Activated naive CD8-positive, alpha-beta T cell treated with anti-CD3 and anti-CD28 coated beads, Interleukin-2, amount 10 ng/mL, durations not matched to agents 7 days and 5 days (primary cell): Measurements from ENCODE around the gene CNTF. TPM values are rescaled to one million over a fixed set of nuclear protein-coding genes. Genes with fewer than 3 reads are reported as not detected.

Experiments used
- ATAC-seq: fragments of 150-1000 bp; cut with Tn5 transposase; one replicate; pipeline ENCODE4 v1.10.0; 2021; ENCODE audit warnings: low read depth, moderate library complexity
- POLR2A ChIA-PET: fragments of 350-600 bp; sonication (Branson Sonifier 250); formaldehyde crosslinking; loops from one replicate; lab custom pipeline; 2021; ENCODE audit warnings: antibody characterized with exemption; lab: Charles Lee
- DNase-seq: peaks from one replicate; pipeline ENCODE4 v3.0.0; 2021
- H3K27ac Mint-ChIP-seq: one replicate; pipeline ENCODE4 v1.8.0; 2022; ENCODE audit warnings: mild to moderate bottlenecking, mixed read lengths
- H3K27me3 Mint-ChIP-seq: one replicate; pipeline ENCODE4 v1.8.0; 2022; ENCODE audit warnings: mild to moderate bottlenecking, moderate library complexity, mixed read lengths
- H3K36me3 Mint-ChIP-seq: one replicate; pipeline ENCODE4 v1.8.0; 2021; ENCODE audit warnings: mild to moderate bottlenecking, mixed read lengths
- H3K4me1 Mint-ChIP-seq: one replicate; pipeline ENCODE4 v1.8.0; 2021; ENCODE audit warnings: mixed read lengths
- H3K4me3 Mint-ChIP-seq: one replicate; pipeline ENCODE4 v1.8.0; 2022; ENCODE audit warnings: mild to moderate bottlenecking, moderate library complexity, mixed read lengths
- H3K9me3 Mint-ChIP-seq: one replicate; pipeline ENCODE4 v1.8.0; 2021; ENCODE audit warnings: mixed read lengths
- total RNA-seq, 2 experiments: library from RNA; stranded (reverse); gene quantifications; one replicate each; pipeline ENCODE4 v1.2.3, GENCODE V29; 2021

CNTF gene
- total RNA-seq, 2 experiments from 2014 or later, result 2.6 to 3.0 TPM

DNA sequence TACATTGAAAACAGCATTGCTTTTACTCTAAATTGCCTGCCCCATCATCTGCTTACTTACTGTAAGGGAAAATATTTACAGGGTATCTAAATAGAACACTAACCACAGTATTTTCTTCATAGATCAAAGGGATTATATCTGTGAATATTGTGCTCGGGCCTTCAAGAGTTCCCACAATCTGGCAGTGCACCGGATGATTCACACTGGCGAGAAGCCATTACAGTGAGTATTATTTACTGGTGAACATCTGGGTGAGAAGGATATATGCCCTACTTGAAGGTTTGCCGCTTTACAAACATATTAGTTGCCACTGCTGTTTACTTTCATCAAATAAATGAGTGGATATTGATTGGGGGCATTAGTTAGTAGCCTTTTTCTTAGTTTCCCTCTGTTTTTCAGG is 5.9 kb upstream of the CNTF start:
- no peaks in the 10 kb centered on the region for H3K27me3 Mint-ChIP-seq
- DNase-seq (no peak), ATAC-seq (no peak)
- no peak overlapping the region for H3K4me3 Mint-ChIP-seq
- H3K4me1 Mint-ChIP-seq, result peaks cover 3% of the 10 kb centered on the region
- POLR2A ChIA-PET, result no interaction called here
- no peaks in the 10 kb centered on the region for H3K9me3 Mint-ChIP-seq
- H3K27ac Mint-ChIP-seq, result no peak overlapping the region
- peaks cover 48% of the 10 kb centered on the region for H3K36me3 Mint-ChIP-seq

DNA sequence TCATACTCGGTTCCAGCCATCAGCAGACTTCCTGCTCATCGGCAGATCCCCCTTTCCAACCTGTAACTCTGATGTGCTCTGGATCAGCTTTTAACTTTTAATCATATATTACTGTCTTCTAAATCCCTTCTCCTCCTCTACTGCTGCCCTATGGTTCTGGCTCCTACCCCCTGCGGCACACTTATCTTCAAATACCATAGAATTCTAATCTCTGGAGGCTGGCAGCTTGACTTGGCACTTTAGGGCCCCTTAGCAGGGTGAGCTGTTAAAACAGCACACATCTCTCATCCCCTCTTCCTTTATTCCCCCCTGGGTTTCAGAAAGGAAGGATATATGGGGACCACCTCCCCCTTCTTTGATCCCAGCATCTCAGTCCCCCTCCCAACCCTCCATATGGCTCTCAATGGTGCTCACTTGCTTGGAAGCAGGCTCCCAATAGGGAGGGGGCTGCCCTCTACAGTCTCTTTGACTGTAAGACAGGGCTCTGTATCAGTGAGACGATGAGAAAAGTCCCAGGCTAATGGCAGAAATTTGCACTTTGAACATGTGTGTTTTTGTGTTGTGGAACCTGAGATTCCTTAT is 4.4 kb upstream of the CNTF start:
- no peaks in the 10 kb centered on the region for H3K9me3 Mint-ChIP-seq
- H3K36me3 Mint-ChIP-seq, result peaks cover 49% of the 10 kb centered on the region
- ATAC-seq (no peak), DNase-seq (no peak)
- no peak overlapping the region for H3K27ac Mint-ChIP-seq
- no peaks in the 10 kb centered on the region for H3K27me3 Mint-ChIP-seq
- no peak overlapping the region for H3K4me3 Mint-ChIP-seq
- peaks cover 8% of the 10 kb centered on the region for H3K4me1 Mint-ChIP-seq
- POLR2A ChIA-PET, result no interaction called here

DNA sequence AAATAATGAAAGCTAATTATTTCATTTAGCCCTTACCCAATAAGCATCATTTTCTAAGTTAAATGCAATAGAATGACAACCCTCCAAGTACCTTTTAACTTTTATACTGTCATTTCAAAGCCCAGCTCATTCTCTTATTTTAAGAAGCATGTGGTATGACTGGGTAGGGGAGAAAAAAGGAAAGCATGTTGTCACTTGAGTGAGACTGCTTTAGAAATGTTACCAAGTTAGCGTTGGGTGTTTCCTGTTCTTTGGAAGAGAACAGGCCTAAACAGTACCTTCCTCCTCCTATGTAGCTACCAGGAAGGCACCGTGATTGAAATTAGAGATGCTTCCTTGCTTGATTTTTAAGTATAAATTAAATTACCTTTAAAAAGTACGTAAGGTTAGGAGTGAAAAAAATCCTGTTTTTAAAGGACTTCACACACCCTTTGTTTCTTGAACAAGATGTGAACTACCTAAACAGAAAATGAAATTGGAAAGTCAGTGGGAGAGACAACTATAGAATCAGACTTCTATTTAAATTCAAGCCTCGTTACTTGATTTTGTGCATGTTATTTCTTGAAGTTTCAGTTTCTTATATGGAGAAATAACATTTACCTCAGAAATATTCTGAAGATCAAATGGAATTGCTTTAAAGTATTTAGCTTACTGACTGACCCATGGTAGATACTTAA is 741 bp upstream of the CNTF start:
- H3K4me3 Mint-ChIP-seq, result no peak overlapping the region
- H3K4me1 Mint-ChIP-seq, result peaks cover 8% of the 10 kb centered on the region
- ATAC-seq (no peak), DNase-seq (no peak)
- H3K36me3 Mint-ChIP-seq, result peaks cover 49% of the 10 kb centered on the region
- no peaks in the 10 kb centered on the region for H3K27me3 Mint-ChIP-seq
- no peaks in the 10 kb centered on the region for H3K9me3 Mint-ChIP-seq
- POLR2A ChIA-PET, result interaction anchor here (0.9 kb wide), 1 partner anchor 484 kb away, joined by 3 read pairs; no protein-coding TSS in a partner anchor
- no peak overlapping the region for H3K27ac Mint-ChIP-seq

DNA sequence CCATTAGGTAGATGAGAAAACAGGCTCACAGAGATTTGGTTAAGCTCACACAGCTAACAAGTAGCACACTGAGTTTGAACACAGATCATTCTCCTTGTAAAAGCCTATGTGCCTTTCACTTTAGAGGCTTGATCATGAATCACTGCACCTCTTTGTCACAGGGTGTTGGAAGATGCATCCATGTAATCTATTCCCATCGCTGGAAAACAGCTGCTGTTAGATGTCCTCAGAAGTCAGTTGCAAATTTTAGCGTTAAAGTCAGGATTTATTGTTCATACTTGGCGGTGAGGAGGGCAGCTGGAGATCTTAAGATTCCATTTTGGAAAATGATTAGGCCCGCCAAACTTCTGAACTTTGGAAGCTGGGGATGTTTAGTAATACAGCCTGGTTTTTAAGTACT is 2.6 kb downstream of the CNTF start:
- Mint-ChIP-seq H3K9me3 (no peaks in the 10 kb centered on the region), H3K27ac (no peak overlapping the region)
- POLR2A ChIA-PET, result no interaction called here

GRCh38 chr11:58625826-58626460 is 3.5 kb downstream of the CNTF start:
- POLR2A ChIA-PET, result no interaction called here
- Mint-ChIP-seq H3K36me3 (peaks cover 26% of the 10 kb centered on the region), H3K27me3 (no peaks in the 10 kb centered on the region), H3K9me3 (no peaks in the 10 kb centered on the region), H3K27ac (no peak overlapping the region), H3K4me3 (no peak overlapping the region), H3K4me1 (peaks cover 9% of the 10 kb centered on the region)
- no peak for ATAC-seq
- no peak for DNase-seq

More for the DNA sequence above, 2.6 kb downstream of the CNTF start:
- H3K4me1 Mint-ChIP-seq, result peaks cover 12% of the 10 kb centered on the region
- DNase-seq (no peak), ATAC-seq (no peak)
- no peak overlapping the region for H3K4me3 Mint-ChIP-seq
- peaks cover 29% of the 10 kb centered on the region for H3K36me3 Mint-ChIP-seq
- no peaks in the 10 kb centered on the region for H3K27me3 Mint-ChIP-seq

DNA sequence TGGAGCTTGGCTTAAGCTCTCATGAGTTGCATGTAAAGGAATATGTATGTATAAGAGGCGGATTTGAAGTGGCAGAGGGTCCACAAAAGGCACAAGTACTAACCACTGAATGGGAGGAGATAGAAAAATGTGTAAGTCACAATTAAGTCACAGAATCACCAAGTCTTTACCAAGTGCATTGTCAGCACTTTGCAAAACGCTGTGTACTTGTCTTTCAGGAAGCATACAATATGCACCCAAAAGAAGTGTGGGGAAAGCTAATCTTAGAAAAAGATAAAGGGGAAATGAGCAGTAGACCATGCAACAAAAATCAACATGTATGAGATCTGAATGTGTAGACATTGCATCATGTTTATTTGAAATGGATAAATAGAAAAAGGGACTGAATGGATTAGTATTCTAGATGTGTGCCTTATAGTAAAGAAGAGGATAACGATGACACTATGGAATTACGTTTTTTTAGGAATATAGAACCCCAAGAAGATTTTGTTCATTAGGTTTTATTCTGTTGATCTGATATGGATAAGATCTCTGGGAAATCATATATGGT is 4.5 kb downstream of the CNTF start:
- no peak overlapping the region for H3K4me3 Mint-ChIP-seq
- H3K27ac Mint-ChIP-seq, result no peak overlapping the region
- H3K9me3 Mint-ChIP-seq, result no peaks in the 10 kb centered on the region
- POLR2A ChIA-PET, result no interaction called here
- DNase-seq, result no peak
- H3K27me3 Mint-ChIP-seq, result no peaks in the 10 kb centered on the region
- H3K36me3 Mint-ChIP-seq, result peaks cover 23% of the 10 kb centered on the region
- ATAC-seq, result no peak
- peaks cover 7% of the 10 kb centered on the region for H3K4me1 Mint-ChIP-seq

GRCh38 chr11:58628446-58628845 is 6.0 kb downstream of the CNTF start:
- ATAC-seq, result no peak
- H3K36me3 Mint-ChIP-seq, result peaks cover 14% of the 10 kb centered on the region
- POLR2A ChIA-PET, result interaction anchor here (0.6 kb wide), 1 partner anchor 537 kb away, joined by 3 read pairs; no protein-coding TSS in a partner anchor
- H3K27ac Mint-ChIP-seq, result no peak overlapping the region
- no peaks in the 10 kb centered on the region for H3K27me3 Mint-ChIP-seq
- peaks cover 4% of the 10 kb centered on the region for H3K4me1 Mint-ChIP-seq
- no peak for DNase-seq
- no peaks in the 10 kb centered on the region for H3K9me3 Mint-ChIP-seq
- H3K4me3 Mint-ChIP-seq, result no peak overlapping the region

- DNase-seq (no peak), ATAC-seq (no peak)
- POLR2A ChIA-PET, result interaction anchor here (1.2 to 1.5 kb wide), 2 partner anchors 52 to 54 kb away, joined by 5 read pairs; partner anchors contain the start of gene LPXN
- no peak overlapping the region for H3K4me3 Mint-ChIP-seq
- H3K27me3 Mint-ChIP-seq, result no peaks in the 10 kb centered on the region
- no peak overlapping the region for H3K27ac Mint-ChIP-seq
- H3K36me3 Mint-ChIP-seq, result peaks cover 6% of the 10 kb centered on the region
- peaks cover 4% of the 10 kb centered on the region for H3K4me1 Mint-ChIP-seq
- H3K9me3 Mint-ChIP-seq, result no peaks in the 10 kb centered on the region
Observed at GRCh38 chr11:58629857-58630256, 7.4 kb downstream of the CNTF start.

DNA sequence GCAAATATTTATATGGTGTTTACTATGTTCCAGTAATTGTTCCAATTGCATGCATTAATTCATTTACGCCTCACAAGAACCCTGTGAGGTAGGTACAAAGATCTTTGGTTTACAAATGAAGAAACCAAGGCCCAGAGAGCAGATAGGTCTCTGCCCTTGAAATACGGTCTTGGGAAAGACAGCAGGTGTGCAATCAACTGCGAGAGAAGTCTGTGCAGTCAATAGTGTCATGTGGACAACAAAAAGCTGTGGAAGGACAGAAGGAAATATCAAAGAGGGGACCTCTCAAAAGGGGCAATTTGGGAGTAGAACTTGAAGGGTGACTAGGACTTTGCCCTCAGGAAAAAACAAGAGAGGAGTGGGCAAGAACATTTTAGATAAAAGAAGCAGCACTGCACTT is 8.9 kb downstream of the CNTF start:
- Mint-ChIP-seq H3K27ac (no peak overlapping the region), H3K4me3 (no peak overlapping the region), H3K9me3 (no peaks in the 10 kb centered on the region), H3K27me3 (no peaks in the 10 kb centered on the region), H3K4me1 (peaks cover 4% of the 10 kb centered on the region), H3K36me3 (peaks cover 4% of the 10 kb centered on the region)
- POLR2A ChIA-PET, result no interaction called here
- no peak for ATAC-seq
- DNase-seq, result no peak

GRCh38 chr11:58632510-58632909 is 10.0 kb downstream of the CNTF start:
- ATAC-seq, result no peak
- H3K36me3 Mint-ChIP-seq, result peaks cover under 1% of the 10 kb centered on the region
- DNase-seq, result no peak
- peaks cover 3% of the 10 kb centered on the region for H3K4me1 Mint-ChIP-seq
- no peaks in the 10 kb centered on the region for H3K9me3 Mint-ChIP-seq
- H3K27me3 Mint-ChIP-seq, result no peaks in the 10 kb centered on the region
- H3K27ac Mint-ChIP-seq, result no peak overlapping the region
- POLR2A ChIA-PET, result interaction anchor here (0.5 kb wide), 1 partner anchor 832 kb away, joined by 3 read pairs; no protein-coding TSS in a partner anchor
- H3K4me3 Mint-ChIP-seq, result no peak overlapping the region

DNA sequence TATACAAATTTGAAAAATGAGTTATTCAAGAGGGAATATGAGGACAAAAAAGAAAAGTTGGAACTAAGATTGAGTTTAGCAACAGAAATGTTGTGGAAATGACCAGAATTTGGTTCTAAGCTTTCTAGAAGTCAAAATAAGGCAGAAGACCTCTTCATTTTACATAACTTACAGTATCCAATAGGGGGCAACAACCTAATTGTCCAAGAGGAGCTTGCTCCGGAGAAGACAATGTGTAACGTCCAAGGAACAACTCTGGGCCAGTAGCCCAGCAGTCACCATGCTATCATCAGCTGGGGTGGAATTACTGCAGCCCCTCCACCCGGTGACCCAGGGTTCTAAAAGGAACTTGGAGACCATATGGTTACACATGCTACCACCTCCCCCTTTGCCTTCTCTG is 14.1 kb downstream of the CNTF start:
- H3K36me3 Mint-ChIP-seq, result no peaks in the 10 kb centered on the region
- H3K27me3 Mint-ChIP-seq, result no peaks in the 10 kb centered on the region
- H3K9me3 Mint-ChIP-seq, result no peaks in the 10 kb centered on the region
- no peak overlapping the region for H3K27ac Mint-ChIP-seq
- no peak overlapping the region for H3K4me3 Mint-ChIP-seq
- POLR2A ChIA-PET, result no interaction called here
- ATAC-seq, result no peak
- DNase-seq, result no peak
- H3K4me1 Mint-ChIP-seq, result peaks cover 8% of the 10 kb centered on the region

GRCh38 chr11:58637371-58637770 is 14.9 kb downstream of the CNTF start:
- no peaks in the 10 kb centered on the region for H3K36me3 Mint-ChIP-seq
- ATAC-seq (no peak), DNase-seq (no peak)
- no peak overlapping the region for H3K27ac Mint-ChIP-seq
- H3K9me3 Mint-ChIP-seq, result no peaks in the 10 kb centered on the region
- H3K4me3 Mint-ChIP-seq, result no peak overlapping the region
- no peaks in the 10 kb centered on the region for H3K27me3 Mint-ChIP-seq
- POLR2A ChIA-PET, result no interaction called here
- peaks cover 8% of the 10 kb centered on the region for H3K4me1 Mint-ChIP-seq

DNA sequence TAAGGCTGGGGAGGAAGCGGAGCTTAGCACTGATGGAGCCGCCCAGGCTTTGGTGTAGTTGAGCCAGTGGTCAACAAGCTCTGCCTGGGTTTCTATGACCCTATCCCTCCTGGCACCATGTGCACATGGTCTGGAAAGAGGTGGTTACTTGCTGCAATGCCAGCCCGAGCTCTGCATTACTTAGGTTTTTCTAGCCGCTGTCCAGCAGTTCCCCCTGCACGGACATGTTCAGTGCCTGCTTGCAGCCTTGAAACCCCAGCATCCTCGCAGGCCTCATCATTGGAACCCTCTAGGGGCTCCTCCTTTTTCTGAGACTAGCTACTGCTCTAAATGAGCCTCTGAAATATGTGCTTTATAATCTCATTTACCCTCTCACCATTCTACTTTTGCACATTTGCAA is 16.6 kb downstream of the CNTF start:
- Mint-ChIP-seq H3K4me3 (no peak overlapping the region), H3K36me3 (no peaks in the 10 kb centered on the region), H3K27ac (no peak overlapping the region), H3K4me1 (peaks cover 8% of the 10 kb centered on the region), H3K9me3 (no peaks in the 10 kb centered on the region), H3K27me3 (no peaks in the 10 kb centered on the region)
- ATAC-seq (no peak), DNase-seq (no peak)
- POLR2A ChIA-PET, result no interaction called here
